ENCODE results near the gene ATRIP. TPM values are rescaled to one million over a fixed set of nuclear protein-coding genes. Genes with fewer than 3 reads are reported as not detected.

The ATRIP gene
- polyA plus RNA-seq, 1 of the 3 experiments (the other 2 are of a cell fraction) = 5.6 TPM

DNA sequence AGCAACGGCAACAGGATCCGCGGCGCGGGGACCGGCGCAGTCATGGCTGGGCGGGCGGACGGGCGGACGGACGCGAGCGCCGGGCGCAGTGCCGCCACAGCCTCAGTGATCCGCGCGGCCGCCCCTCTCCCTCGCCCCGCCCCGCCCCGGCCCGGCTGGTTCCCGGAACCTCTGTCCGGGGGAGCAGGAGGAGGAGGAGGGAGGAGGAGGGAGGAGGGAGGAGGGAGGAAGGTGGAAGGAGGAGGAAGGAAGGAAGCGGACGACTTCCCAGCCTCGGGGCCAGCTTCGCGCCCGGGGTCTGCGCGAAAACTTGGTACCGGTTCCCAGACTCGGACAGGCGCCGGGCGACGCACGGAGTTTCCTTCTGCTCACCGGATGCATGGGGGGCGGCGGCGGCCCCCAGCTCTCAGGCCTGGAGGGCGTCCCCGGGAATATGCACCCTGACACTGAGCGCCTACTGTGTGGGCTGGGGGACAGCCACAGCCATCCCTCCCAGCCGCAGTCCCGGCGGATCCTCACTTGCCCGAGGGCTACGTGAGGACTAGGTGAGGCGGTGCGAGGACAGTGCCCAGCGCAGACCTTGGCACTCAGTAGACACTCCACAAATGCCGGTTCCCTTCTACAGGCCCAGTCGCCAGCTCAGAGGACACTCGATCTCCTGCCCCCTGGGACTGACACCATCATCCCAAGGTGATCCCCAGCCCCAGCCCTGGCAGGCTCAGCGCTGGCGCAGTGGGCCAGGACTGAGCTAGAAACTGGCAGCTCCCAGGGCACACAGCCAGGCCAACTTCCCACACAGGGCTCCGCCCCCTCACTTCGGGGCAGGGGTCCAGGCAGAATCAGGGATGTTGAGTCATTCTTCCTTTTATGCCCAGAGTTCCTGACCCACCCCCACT, 57.8 kb downstream of the ATRIP start, which contains the start of gene SHISA5:
SHISA5 (minus strand) TSS at position 124 of the 896 bp plus-strand sequence; CDS start at position 44, 80 bp downstream.
- Histone ChIP-seq H3K4me1 (ENCODE audit: control insufficient read depth in 1 of 2, insufficient read depth in 2 of 2, low read depth in 1 of 2, low read length in 1 of 2) (peaks cover 14 to 43% of the 10 kb centered on the region in 2 experiments; a peak in 2 of 4 replicates), H3K9me3 (no peaks in the 10 kb centered on the region), H3K36me3 (replicated peaks in 1 of 2; ENCODE audit: control insufficient read depth in 1 of 2, insufficient read depth in 2 of 2, low read length in 1 of 2) (no peaks in the 10 kb centered on the region), H3K27me3 (ENCODE audit: insufficient read depth) (no peaks in the 10 kb centered on the region), H3K9ac (peak within 1 kb of the TSS; percentile 87), H3K4me2 (peak within 1 kb of the TSS; percentile 100), H3K27ac (ENCODE audit: low read depth in 2 of 2, low read length in 1 of 2) (peak within 1 kb of the TSS; percentile 48 to 81; a peak in 3 of 4 replicates), H3K4me3 (ENCODE audit: low read depth in 2 of 2, low read length in 1 of 2) (peak within 1 kb of the TSS; percentile 59 to 78), H3F3A (replicated peaks; ENCODE audit: insufficient read depth) (peaks cover 13% of the 10 kb centered on the region), H3K79me2 (ENCODE audit: insufficient read depth) (0 out of 2 replicates have a peak, but pooled peaks cover 3% of the 10 kb centered on the region), H4K20me1 (ENCODE audit: insufficient read depth) (no peaks in the 10 kb centered on the region), H3K9me2 (no peaks in the 10 kb centered on the region), H2AFZ (ENCODE audit: low read depth) (peak within 1 kb of the TSS; percentile 92)
- ChIA-PET POLR2A (interaction anchor here (1.0 to 2.4 kb wide), 4 partner anchors 15 to 39 kb away, joined by 3 to 9 read pairs (median 5); no protein-coding TSS in a partner anchor), CTCF (interaction anchor here (1.6 to 3.3 kb wide), 4 partner anchors 32 to 69 kb away, joined by 6 to 14 read pairs (median 9); no protein-coding TSS in a partner anchor)
- TF ChIP-seq MEF2A (IDR thresholded peaks at IDR 0.05; ENCODE audit: borderline replicate concordance, low read depth) (no peak), CHD2 (IDR thresholded peaks at IDR 0.05; ENCODE audit: low read length, partially characterized antibody) (no peak), NFIC (IDR thresholded peaks at IDR 0.05; ENCODE audit: borderline replicate concordance) (peak; percentile 29; the same call in 1 of the 2 replicates), ELF1 (IDR thresholded peaks at IDR 0.05) (no peak), TEAD4 (IDR thresholded peaks at IDR 0.05; ENCODE audit: borderline replicate concordance, insufficient read depth) (no peak), RAD21 (IDR thresholded peaks at IDR 0.05; ENCODE audit: low read length) (no peak), FOXM1 (IDR thresholded peaks at IDR 0.05; ENCODE audit: low read depth) (no peak), YY1 (IDR thresholded peaks at IDR 0.05; ENCODE audit: low read depth) (no peak), POLR2AphosphoS5 (IDR thresholded peaks at IDR 0.05; ENCODE audit: low read depth, low read length) (no peak), RXRA (IDR thresholded peaks at IDR 0.05; ENCODE audit: borderline replicate concordance, low read depth) (no peak), FOSL2 (IDR thresholded peaks at IDR 0.05; ENCODE audit: borderline replicate concordance, low read depth) (peak; percentile 6; the same call in 1 of the 2 replicates)
- TF ChIP-seq, protein P1, sequence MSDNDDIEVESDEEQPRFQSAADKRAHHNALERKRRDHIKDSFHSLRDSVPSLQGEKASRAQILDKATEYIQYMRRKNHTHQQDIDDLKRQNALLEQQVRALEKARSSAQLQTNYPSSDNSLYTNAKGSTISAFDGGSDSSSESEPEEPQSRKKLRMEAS (IDR thresholded peaks at IDR 0.05; ENCODE audit: low read depth) = peak; percentile 63; the same call in 1 of the 2 replicates
- peak; percentile 83 for DNase-seq
- 9% methylated on average over 22 of the region's 66 CpGs for WGBS (ENCODE audit: low lambda C conversion rate)

DNA sequence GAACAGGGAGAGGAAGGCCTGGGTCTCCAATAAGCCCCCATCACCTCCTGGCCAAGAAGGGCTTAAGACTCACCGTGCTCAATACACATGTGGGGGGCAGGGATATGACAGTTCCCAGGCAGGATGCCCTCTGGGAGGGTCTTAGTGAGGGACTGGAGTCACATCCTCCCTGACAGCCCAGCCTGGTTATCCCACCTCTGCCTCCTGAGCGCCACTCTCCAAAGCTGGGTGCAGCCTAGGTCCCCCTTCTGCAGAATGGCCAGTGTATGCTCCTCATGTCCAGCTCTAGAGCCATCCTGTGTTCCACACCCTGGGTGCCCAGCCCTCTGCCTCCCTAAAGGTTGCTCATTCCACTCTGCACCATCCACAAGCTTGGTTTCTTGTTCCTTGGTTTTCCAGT, 58.6 kb downstream of the ATRIP start:
- CTCF ChIA-PET = interaction anchor here (1.6 to 3.3 kb wide), 3 partner anchors 32 to 69 kb away, joined by 9 to 14 read pairs (median 9); no protein-coding TSS in a partner anchor

More for the DNA sequence above, 58.6 kb downstream of the ATRIP start:
- Histone ChIP-seq H3K9me3 (no peaks in the 10 kb centered on the region), H3F3A (replicated peaks; ENCODE audit: insufficient read depth) (peaks cover 13% of the 10 kb centered on the region), H3K9ac (no peak overlapping the region), H2AFZ (ENCODE audit: low read depth) (no peak overlapping the region; the same call in 1 of the 2 replicates), H3K4me3 (ENCODE audit: low read depth in 2 of 2, low read length in 1 of 2) (no peak overlapping the region), H4K20me1 (ENCODE audit: insufficient read depth) (no peaks in the 10 kb centered on the region), H3K4me2 (peak overlapping the region; percentile 100), H3K27ac (ENCODE audit: low read depth in 2 of 2, low read length in 1 of 2) (no peak overlapping the region), H3K79me2 (ENCODE audit: insufficient read depth) (0 out of 2 replicates have a peak, but pooled peaks cover 3% of the 10 kb centered on the region), H3K27me3 (ENCODE audit: insufficient read depth) (no peaks in the 10 kb centered on the region), H3K36me3 (replicated peaks in 1 of 2; ENCODE audit: control insufficient read depth in 1 of 2, insufficient read depth in 2 of 2, low read length in 1 of 2) (no peaks in the 10 kb centered on the region), H3K4me1 (ENCODE audit: control insufficient read depth in 1 of 2, insufficient read depth in 2 of 2, low read depth in 1 of 2, low read length in 1 of 2) (peaks cover 14 to 43% of the 10 kb centered on the region in 2 experiments; a peak in 2 of 4 replicates), H3K9me2 (no peaks in the 10 kb centered on the region)
- DNase-seq = no peak
- POLR2A ChIA-PET = interaction anchor here (1.1 kb wide), 1 partner anchor 14 kb away, joined by 4 read pairs; no protein-coding TSS in a partner anchor
- TF ChIP-seq TEAD4 (IDR thresholded peaks at IDR 0.05; ENCODE audit: borderline replicate concordance, insufficient read depth) (no peak), CHD2 (IDR thresholded peaks at IDR 0.05; ENCODE audit: low read length, partially characterized antibody) (no peak)
- TF ChIP-seq, protein P2, sequence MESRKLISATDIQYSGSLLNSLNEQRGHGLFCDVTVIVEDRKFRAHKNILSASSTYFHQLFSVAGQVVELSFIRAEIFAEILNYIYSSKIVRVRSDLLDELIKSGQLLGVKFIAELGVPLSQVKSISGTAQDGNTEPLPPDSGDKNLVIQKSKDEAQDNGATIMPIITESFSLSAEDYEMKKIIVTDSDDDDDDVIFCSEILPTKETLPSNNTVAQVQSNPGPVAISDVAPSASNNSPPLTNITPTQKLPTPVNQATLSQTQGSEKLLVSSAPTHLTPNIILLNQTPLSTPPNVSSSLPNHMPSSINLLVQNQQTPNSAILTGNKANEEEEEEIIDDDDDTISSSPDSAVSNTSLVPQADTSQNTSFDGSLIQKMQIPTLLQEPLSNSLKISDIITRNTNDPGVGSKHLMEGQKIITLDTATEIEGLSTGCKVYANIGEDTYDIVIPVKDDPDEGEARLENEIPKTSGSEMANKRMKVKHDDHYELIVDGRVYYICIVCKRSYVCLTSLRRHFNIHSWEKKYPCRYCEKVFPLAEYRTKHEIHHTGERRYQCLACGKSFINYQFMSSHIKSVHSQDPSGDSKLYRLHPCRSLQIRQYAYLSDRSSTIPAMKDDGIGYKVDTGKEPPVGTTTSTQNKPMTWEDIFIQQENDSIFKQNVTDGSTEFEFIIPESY (IDR thresholded peaks at IDR 0.05; ENCODE audit: borderline replicate concordance, low read depth) = no peak
- WGBS (ENCODE audit: low lambda C conversion rate) = 100% methylated on average over 1 of the region's 2 CpGs
